Stimulated activated CD8-positive, alpha-beta memory T cell treated with anti-CD3 and anti-CD28 coated beads, Interleukin-12 subunit alpha, Interleukin-12 subunit beta, amount 100 ng/mL, for 1 hour (primary cell): ENCODE results near the gene SEPHS2.
A peak's percentile ranks its signal among the peaks of the same experiment; 100 is the strongest.

Experiments used
- DNase-seq: peaks from one replicate; pipeline ENCODE4 v3.0.0-alpha.2; 2020; ENCODE audit warnings: low read depth

The SEPHS2 gene

GRCh38 chr16:30429678-30430427 lies 15.8 kb downstream of the SEPHS2 start, which contains the start of gene DCTPP1:
Gene DCTPP1, minus strand, starts transcription at chr16:30430030. Its CDS starts 50 bp downstream, at chr16:30429980.
- peak; percentile 90 for DNase-seq

GRCh38 chr16:30429418-30429677 lies 16.3 kb downstream of the SEPHS2 start:
- DNase-seq, result no peak

GRCh38 chr16:30428055-30428454 lies 17.6 kb downstream of the SEPHS2 start:
- DNase-seq, result no peak

- no peak for DNase-seq
These were observed 24.7 kb downstream of the SEPHS2 start for GRCh38 chr16:30421010-30421409.

- DNase-seq, result no peak
These were observed 27.1 kb downstream of the SEPHS2 start for GRCh38 chr16:30418350-30419181.

- peak; percentile 79 for DNase-seq
These were observed 27.9 kb downstream of the SEPHS2 start for GRCh38 chr16:30417529-30418349.

- DNase-seq, result no peak
These were observed 28.8 kb downstream of the SEPHS2 start for GRCh38 chr16:30416624-30417528.

- DNase-seq, result no peak
These were observed 29.5 kb downstream of the SEPHS2 start for GRCh38 chr16:30416047-30416603.

- no peak for DNase-seq
These were observed 31.5 kb downstream of the SEPHS2 start for GRCh38 chr16:30414159-30414558.

GRCh38 chr16:30413112-30413806 lies 32.4 kb downstream of the SEPHS2 start:
- DNase-seq, result no peak

- peak; percentile 92 for DNase-seq
These were observed 36.3 kb downstream of the SEPHS2 start for GRCh38 chr16:30409125-30410060.

- no peak for DNase-seq
These were observed 37.7 kb downstream of the SEPHS2 start for GRCh38 chr16:30407804-30408534.

GRCh38 chr16:30407102-30407803 lies 38.4 kb downstream of the SEPHS2 start, which contains the start of gene ZNF771:
Gene ZNF771, plus strand, starts transcription at chr16:30407606. Its CDS starts 448 bp downstream, at chr16:30408054.
- peak; percentile 86 for DNase-seq

- no peak for DNase-seq
These were observed 38.9 kb downstream of the SEPHS2 start for GRCh38 chr16:30406795-30407101.

- DNase-seq, result no peak
These were observed 43.8 kb downstream of the SEPHS2 start for GRCh38 chr16:30401768-30402425.

- no peak for DNase-seq
These were observed 46.1 kb downstream of the SEPHS2 start for GRCh38 chr16:30399435-30400186.
